HG02642 (cell line): Measurements from ENCODE around the gene TRAF7.

Source experiments
- ATAC-seq: cut with Tn5 transposase; IDR thresholded peaks from one replicate; pipeline ENCODE4 v1.9.1; 2021; ENCODE audit warnings: mild to moderate bottlenecking; ENCODE audit not compliant: unreplicated experiment, poor library complexity

The TRAF7 gene

DNA sequence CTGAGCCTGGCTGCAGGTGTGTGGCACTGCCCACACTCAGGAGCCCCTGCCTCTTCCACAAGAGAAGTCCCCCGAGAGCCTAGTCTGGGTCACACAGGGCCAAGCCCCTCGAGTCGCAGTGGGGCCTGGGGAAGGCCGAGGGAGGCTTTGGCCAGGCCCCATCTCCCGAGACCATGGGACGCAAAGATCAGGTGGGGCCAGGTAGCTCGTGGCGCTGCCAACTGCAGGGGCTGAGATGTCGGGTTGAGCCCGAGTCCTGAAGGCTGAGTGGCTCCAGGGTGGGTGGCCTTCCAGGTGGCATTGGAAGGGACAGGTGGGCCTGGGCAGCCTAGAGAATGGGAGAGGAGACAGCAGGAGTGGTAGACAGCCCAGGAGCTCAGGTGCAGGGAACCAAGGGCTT lies 6.3 kb downstream of the TRAF7 start:
- no peak for ATAC-seq

GRCh38 chr16:2162676-2163118 lies 7.1 kb downstream of the TRAF7 start:
- no peak for ATAC-seq

DNA sequence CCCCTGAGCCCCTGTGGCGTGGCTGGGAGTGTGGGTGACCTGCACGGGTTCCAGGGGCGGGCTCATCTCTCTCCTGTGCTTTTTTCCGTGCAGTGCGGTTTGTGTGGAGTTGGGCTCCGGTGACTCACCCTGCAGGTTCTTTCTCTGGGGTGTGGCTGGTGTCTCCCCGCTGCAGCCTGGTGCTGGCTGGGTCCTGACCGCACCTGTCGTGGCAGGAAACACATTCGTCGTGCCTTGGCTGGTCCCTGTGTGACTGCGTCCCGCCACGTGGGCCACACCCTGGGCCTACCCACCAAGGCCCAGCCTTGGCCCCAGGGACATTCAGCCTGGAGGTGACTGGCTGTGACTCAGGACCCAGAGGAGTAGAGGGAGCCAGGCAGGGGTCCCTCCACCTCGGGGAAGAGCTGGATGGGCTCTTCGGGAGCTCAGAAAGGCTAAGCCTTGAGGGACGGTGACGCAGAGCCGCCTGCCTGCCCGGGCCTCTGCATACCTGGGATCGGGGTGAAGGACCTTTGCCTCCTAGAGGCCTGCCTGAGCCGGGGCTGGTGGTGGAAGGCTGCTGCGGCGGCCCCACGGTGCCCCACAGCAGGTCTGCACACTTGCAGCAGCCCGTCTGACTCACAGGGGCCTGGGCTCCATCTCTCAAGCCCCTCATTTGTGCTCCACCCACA lies 7.8 kb downstream of the TRAF7 start:
- no peak for ATAC-seq

DNA sequence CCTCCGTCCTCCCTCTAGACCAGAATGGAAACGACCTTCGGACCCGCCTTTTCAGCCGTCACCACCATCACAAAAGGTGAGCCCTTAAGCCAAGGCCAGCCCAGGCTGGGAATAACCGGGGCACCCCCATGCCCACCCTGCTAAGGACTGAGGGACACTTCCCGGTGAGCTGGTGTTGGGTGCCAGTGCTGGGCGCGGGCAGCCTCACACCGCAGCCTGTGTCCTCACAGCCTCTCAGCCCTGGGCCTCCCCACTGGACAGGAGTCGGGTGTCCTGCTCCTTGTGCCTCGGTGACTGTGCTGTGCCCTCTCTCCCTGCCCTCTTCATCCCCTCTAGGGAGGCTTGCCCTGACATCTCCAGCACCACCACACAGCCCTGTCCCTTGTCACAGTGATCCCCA lies 10.3 kb downstream of the TRAF7 start:
- no peak for ATAC-seq

GRCh38 chr16:2166263-2167067 lies 10.9 kb downstream of the TRAF7 start:
- ATAC-seq = no peak

GRCh38 chr16:2167068-2167638 lies 11.6 kb downstream of the TRAF7 start:
- ATAC-seq = no peak

DNA sequence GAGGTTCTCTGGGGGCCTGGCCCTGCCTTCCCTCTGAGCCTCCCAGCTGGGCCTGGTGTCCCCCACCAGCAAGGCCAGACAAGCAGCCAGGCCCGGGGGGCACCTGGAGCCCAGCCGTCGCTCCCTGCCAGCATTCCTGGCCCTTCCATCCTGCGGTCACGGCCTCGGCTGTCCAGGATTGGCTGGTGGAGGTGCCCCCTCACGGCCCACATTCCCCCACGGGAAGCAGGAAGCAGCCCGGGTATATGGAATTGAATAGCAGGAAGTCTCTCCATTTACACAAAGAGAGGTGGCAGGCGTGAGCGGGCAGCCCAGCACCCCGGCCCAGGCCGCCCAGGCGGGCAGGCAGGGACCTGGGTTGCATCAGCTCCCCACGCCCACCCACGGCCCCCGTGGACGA lies 14.5 kb downstream of the TRAF7 start:
- no peak for ATAC-seq

- no peak for ATAC-seq
Measured at GRCh38 chr16:2170587-2171435, 15.2 kb downstream of the TRAF7 start.

GRCh38 chr16:2171601-2172178 lies 16.1 kb downstream of the TRAF7 start:
- no peak for ATAC-seq

- no peak for ATAC-seq
Measured at GRCh38 chr16:2172688-2173335, 17.2 kb downstream of the TRAF7 start.

GRCh38 chr16:2173366-2173765 lies 17.8 kb downstream of the TRAF7 start:
- no peak for ATAC-seq

GRCh38 chr16:2173916-2174315 lies 18.3 kb downstream of the TRAF7 start:
- no peak for ATAC-seq

DNA sequence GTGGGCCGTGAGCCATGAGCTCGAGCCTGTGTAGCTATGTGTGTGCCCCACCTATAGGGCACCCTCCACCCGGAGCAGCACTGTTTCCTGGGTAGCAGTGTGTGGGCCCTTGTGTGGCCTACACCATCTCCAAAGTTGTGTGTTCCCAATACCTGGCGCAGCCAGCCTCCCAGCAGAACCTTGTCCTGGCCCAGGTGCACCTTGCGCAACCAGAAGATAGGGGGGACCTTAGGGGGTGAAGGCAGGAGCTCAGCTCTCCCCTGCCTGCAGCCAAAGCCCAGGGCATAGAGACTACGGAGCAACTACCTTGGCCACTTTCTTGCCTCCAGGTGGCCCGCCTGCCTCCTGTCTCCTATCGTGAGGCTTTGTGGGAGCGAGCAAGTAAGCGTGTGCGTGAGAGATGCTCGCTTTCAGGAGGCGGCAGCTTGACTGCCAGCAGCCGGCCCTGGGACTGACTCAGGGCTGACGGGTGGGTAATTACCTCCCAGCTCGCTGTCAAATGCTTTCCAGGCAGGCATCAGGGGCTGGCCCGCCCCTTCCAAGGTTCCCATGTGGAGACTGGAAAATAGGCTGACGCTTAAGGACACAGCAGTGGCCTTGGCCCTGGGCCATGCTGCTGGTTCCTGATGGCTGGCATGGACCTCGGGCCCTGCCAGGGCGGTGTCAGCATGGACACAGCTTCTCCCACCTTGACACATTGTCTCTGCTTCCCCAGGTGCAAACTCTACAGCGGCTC lies 19.0 kb downstream of the TRAF7 start:
- no peak for ATAC-seq

DNA sequence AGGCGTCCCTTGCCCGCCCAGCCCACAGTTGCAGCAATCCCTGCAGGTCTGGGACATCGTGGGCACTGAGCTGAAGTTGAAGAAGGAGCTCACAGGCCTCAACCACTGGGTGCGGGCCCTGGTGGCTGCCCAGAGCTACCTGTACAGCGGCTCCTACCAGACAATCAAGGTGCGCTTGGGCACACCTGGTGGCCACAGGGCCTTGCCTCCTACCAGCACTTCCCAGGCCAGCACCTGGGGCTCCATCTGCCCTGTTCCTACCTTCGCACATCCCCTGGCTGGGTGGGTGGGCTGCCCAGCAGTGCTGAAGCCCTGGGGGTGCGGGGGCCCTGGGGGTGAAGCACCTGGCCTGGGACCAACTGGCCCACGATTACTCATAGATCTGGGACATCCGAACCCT lies 19.9 kb downstream of the TRAF7 start:
- no peak for ATAC-seq

DNA sequence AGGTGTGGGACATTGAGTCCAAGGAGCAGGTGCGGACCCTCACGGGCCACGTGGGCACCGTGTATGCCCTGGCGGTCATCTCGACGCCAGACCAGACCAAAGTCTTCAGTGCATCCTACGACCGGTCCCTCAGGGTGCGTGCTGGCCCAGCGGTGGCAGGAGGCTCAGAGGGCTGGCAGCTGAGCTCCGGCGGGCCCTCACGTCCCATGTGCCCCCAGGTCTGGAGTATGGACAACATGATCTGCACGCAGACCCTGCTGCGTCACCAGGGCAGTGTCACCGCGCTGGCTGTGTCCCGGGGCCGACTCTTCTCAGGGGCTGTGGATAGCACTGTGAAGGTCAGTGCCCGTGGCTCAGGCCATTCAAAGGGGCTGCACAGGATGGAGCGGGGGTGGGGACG lies 20.5 kb downstream of the TRAF7 start:
- ATAC-seq = no peak

- no peak for ATAC-seq
Measured at GRCh38 chr16:2177101-2177500, 21.5 kb downstream of the TRAF7 start.

DNA sequence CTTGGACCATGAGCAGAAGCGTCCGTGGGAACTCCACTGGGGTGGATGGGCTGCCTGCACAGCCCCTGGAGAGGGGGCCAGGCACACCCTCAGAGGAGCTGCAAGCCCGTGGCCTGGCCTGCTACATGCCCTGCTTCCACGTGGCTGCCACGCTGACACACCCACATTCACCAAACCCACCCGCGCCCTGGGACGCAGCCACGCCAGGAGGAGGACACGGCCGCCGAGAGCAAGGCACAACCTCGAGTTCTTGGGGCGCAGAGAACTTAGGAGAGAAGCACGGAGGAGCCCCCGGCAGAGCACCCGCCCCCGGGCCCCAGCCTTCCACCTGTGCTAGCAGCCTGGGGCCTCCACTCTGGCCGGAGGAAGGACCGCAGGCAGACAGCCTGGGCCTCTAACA lies 22.0 kb downstream of the TRAF7 start:
- no peak for ATAC-seq

GRCh38 chr16:2178321-2179106 lies 22.9 kb downstream of the TRAF7 start:
- no peak for ATAC-seq
